IMR-90 (cell line): ENCODE data around the gene LIN28A. TPM values are rescaled to one million over a fixed set of nuclear protein-coding genes. Genes with fewer than 3 reads are reported as not detected.

Experiments
- ATAC-seq: fragments of 200-7000 bp; cut with Tn5 transposase; 2 replicates; pipeline ENCODE4 v1.9.1; 2020; ENCODE audit warnings: low read depth, mild to moderate bottlenecking, moderate library complexity
- BruUV-seq: library from RNA; stranded (reverse); fragments of 400-500 nt; replicated peaks from 2 replicates; lab custom pipeline; 2021; lab: Mats Ljungman, UMichigan
- CTCF ChIA-PET: fragments of 300-600 bp; formaldehyde crosslinking; extraction: SDS; loops from one replicate; lab custom pipeline; 2021; ENCODE audit warnings: antibody characterized with exemption; lab: Yijun Ruan, JAX
- POLR2A ChIA-PET: fragments of 300-600 bp; sonication (Branson Sonifier 250); formaldehyde crosslinking; loops from one replicate; lab custom pipeline; 2022; ENCODE audit warnings: antibody characterized with exemption; ENCODE audit not compliant: unreplicated experiment; lab: Charles Lee
- DNase-seq: peaks from one replicate; pipeline ENCODE4 v3.0.0; 2013
- H2AFZ ChIP-seq: replicated peaks from 2 replicates; pipeline ENCODE3; 2013; ENCODE audit warnings: low read length, mild to moderate bottlenecking; ENCODE audit not compliant: poor library complexity
- H2AK5ac ChIP-seq: 2 replicates; pipeline ENCODE4 v1.6.1; 2013; ENCODE audit warnings: low read depth, low read length, inconsistent platforms
- H2AK9ac ChIP-seq: replicated peaks from 2 replicates; pipeline ENCODE3; 2013; ENCODE audit warnings: mild to moderate bottlenecking, low read depth, low read length, moderate library complexity; ENCODE audit not compliant: poor library complexity
- H2BK120ac ChIP-seq: 2 replicates; pipeline ENCODE4 v1.6.1; 2013; ENCODE audit warnings: low read depth, low read length, inconsistent platforms
- H2BK15ac ChIP-seq: 3 replicates; pipeline ENCODE4 v1.6.1; 2013; ENCODE audit warnings: low read depth, low read length, inconsistent platforms
- H2BK20ac ChIP-seq: 2 replicates; pipeline ENCODE4 v1.6.1; 2013; ENCODE audit warnings: low read depth, mild to moderate bottlenecking, inconsistent platforms, low read length, moderate library complexity
- H2BK5ac ChIP-seq: 2 replicates; pipeline ENCODE4 v1.6.1; 2013; ENCODE audit warnings: mild to moderate bottlenecking, low read depth, low read length, inconsistent platforms; ENCODE audit not compliant: poor library complexity, severe bottlenecking
- H3K14ac ChIP-seq: replicated peaks from 2 replicates; pipeline ENCODE4 v1.6.1; 2013; ENCODE audit warnings: low read depth, low read length, inconsistent platforms
- H3K18ac ChIP-seq: 2 replicates; pipeline ENCODE4 v1.6.1; 2013; ENCODE audit warnings: low read depth, low read length, control low read depth
- H3K23ac ChIP-seq: 2 replicates; pipeline ENCODE4 v1.6.1; 2013; ENCODE audit warnings: low read depth, low read length, inconsistent platforms
- H3K27ac ChIP-seq: 2 replicates; pipeline ENCODE4 v1.5.1; 2013; ENCODE audit warnings: mild to moderate bottlenecking, control low read depth, low read length; ENCODE audit not compliant: insufficient read depth
- H3K27me3 ChIP-seq: 2 replicates; pipeline ENCODE4 v1.6.1; 2013; ENCODE audit warnings: low read length; ENCODE audit not compliant: control insufficient read depth, insufficient read depth
- H3K36me3 ChIP-seq: 2 replicates; pipeline ENCODE4 v1.6.1; 2013; ENCODE audit warnings: low read length, mixed read lengths; ENCODE audit not compliant: control insufficient read depth, insufficient read depth
- H3K4ac ChIP-seq: 2 replicates; pipeline ENCODE4 v1.6.1; 2013; ENCODE audit warnings: low read depth, low read length, inconsistent platforms
- H3K4me1 ChIP-seq: 2 replicates; pipeline ENCODE4 v1.6.1; 2013; ENCODE audit warnings: low read length, mixed read lengths; ENCODE audit not compliant: control insufficient read depth, insufficient read depth
- H3K4me2 ChIP-seq: 2 replicates; pipeline ENCODE4 v1.6.1; 2013; ENCODE audit warnings: low read depth, mild to moderate bottlenecking, control low read depth, low read length, moderate library complexity
- H3K4me3 ChIP-seq: 2 replicates; pipeline ENCODE4 v1.5.1; 2013; ENCODE audit warnings: low read depth, mild to moderate bottlenecking, control low read depth, low read length, moderate library complexity; ENCODE audit not compliant: insufficient read depth
- H3K56ac ChIP-seq: 2 replicates; pipeline ENCODE4 v1.6.1; 2013; ENCODE audit warnings: low read length, inconsistent platforms; ENCODE audit not compliant: insufficient read depth; ENCODE audit errors: extremely low read depth
- H3K79me1 ChIP-seq, 2 experiments: 2 replicates each; pipeline ENCODE4 v1.6.1; 2013; ENCODE audit warnings: low read length in 2 of 2, inconsistent platforms in 1 of 2, low read depth in 1 of 2
- H3K9ac ChIP-seq: 2 replicates; pipeline ENCODE4 v1.6.1; 2013; ENCODE audit warnings: low read depth, low read length, control low read depth
- H3K9me1 ChIP-seq: 2 replicates; pipeline ENCODE4 v1.6.1; 2013; ENCODE audit warnings: low read length, inconsistent platforms; ENCODE audit not compliant: insufficient read depth
- H3K9me3 ChIP-seq: 2 replicates; pipeline ENCODE4 v1.6.1; 2013; ENCODE audit warnings: low read length; ENCODE audit not compliant: control insufficient read depth, insufficient read depth
- H4K20me1 ChIP-seq: 2 replicates; pipeline ENCODE4 v1.6.1; 2013; ENCODE audit warnings: low read length, inconsistent platforms; ENCODE audit not compliant: insufficient read depth
- H4K5ac ChIP-seq: 2 replicates; pipeline ENCODE4 v1.6.1; 2013; ENCODE audit warnings: mild to moderate bottlenecking, low read depth, low read length, control low read depth
- H4K8ac ChIP-seq, 2 experiments: 2 replicates each; pipeline ENCODE4 v1.6.1; 2013; ENCODE audit warnings: low read depth in 2 of 2, low read length in 2 of 2, control low read depth in 1 of 2, inconsistent platforms in 1 of 2
- H4K91ac ChIP-seq: 2 replicates; pipeline ENCODE4 v1.6.1; 2013; ENCODE audit warnings: low read depth, low read length, inconsistent platforms; ENCODE audit not compliant: insufficient read depth
- CEBPB ChIP-seq: IDR thresholded peaks from 2 replicates; pipeline ENCODE4 v1.6.1; 2012; ENCODE audit warnings: low read depth, low read length, improper control_type of control experiment
- ELK1 ChIP-seq: fragments of 150-350 bp; IDR thresholded peaks from 2 replicates; pipeline ENCODE4 v1.6.1; 2016; ENCODE audit warnings: low read depth, mild to moderate bottlenecking, low read length, moderate library complexity, borderline replicate concordance
- MAFK ChIP-seq: IDR thresholded peaks from 2 replicates; pipeline ENCODE4 v1.6.1; 2012; ENCODE audit warnings: low read depth, low read length, improper control_type of control experiment
- MXI1 ChIP-seq: IDR thresholded peaks from 2 replicates; pipeline ENCODE4 v1.6.1; 2012; ENCODE audit warnings: low read depth, mild to moderate bottlenecking, low read length, moderate library complexity, borderline replicate concordance
- RAD21 ChIP-seq: IDR thresholded peaks from 2 replicates; pipeline ENCODE4 v1.6.1; 2012; ENCODE audit warnings: low read length, improper control_type of control experiment
- RCOR1 ChIP-seq: IDR thresholded peaks from 2 replicates; pipeline ENCODE4 v1.6.1; 2012; ENCODE audit warnings: mild to moderate bottlenecking, low read length, improper control_type of control experiment; ENCODE audit not compliant: insufficient replicate concordance
- RFX5 ChIP-seq: IDR thresholded peaks from 2 replicates; pipeline ENCODE4 v1.8.0; 2012; ENCODE audit warnings: low read depth, mild to moderate bottlenecking, low read length, moderate library complexity
- WGBS, 2 experiments: methylation state at CpG; one replicate each; pipeline versions ENCODE4 v1.1.5 to v1.1.7; 2013; ENCODE audit warnings: missing lambda C conversion rate in 2 of 2; ENCODE audit not compliant: insufficient read length in 1 of 2; ENCODE audit errors: extremely low coverage in 2 of 2; 5-methylcytosine and 5-hydroxymethylcytosine counted together
- dilution Hi-C: fragments of 300-500 bp; cut with HindIII; formaldehyde crosslinking; loops from one replicate; pipeline ENCODE4 v1.14.3; 2018; ENCODE audit warnings: low sequenced_read_pairs; ENCODE audit not compliant: unreplicated experiment
- in situ Hi-C: fragments of 300-500 bp; cut with MboI; formaldehyde crosslinking; loops from 3 replicates; pipeline ENCODE4 v1.14.3; 2019; ENCODE audit warnings: low sequenced_read_pairs, inconsistent platforms, mixed read lengths
- intact Hi-C: fragments of 100-400 bp; cut with micrococcal nuclease; formaldehyde crosslinking; loops from 2 replicates; pipeline ENCODE4 v1.10.0; 2022
- polyA plus RNA-seq, 3 experiments: library from polyadenylated mRNA; depleted of rRNA; stranded (reverse); fragments of >200 nt; gene quantifications; 2 replicates each; pipeline ENCODE4 v1.2.3, GENCODE V29; 2012; ENCODE audit warnings: low replicate concordance in 1 of 3
- total RNA-seq: library from RNA; depleted of rRNA; stranded (reverse); fragments of >200 nt; gene quantifications from 2 replicates; pipeline ENCODE4 v1.2.3, GENCODE V29; 2012

The LIN28A gene
- total and polyA plus RNA-seq, 2 of the 4 experiments (the other 2 are of a cell fraction): not detected

- Histone ChIP-seq H3K4me3 (no peak overlapping the region), H3K4me1 (peaks cover 1% of the 10 kb centered on the region; the same call in 1 of the 2 replicates), H3K9me3 (no peaks in the 10 kb centered on the region), H4K8ac (no peak overlapping the region), H3K9ac (no peak overlapping the region), H2BK5ac (no peak overlapping the region), H3K4ac (no peak overlapping the region), H3K9me1 (peaks cover 5% of the 10 kb centered on the region; the same call in 1 of the 2 replicates), H3K56ac (no peak overlapping the region), H3K14ac (no peak overlapping the region), H2BK20ac (no peak overlapping the region), H3K79me1 (peaks cover 20 to 23% of the 10 kb centered on the region in 2 experiments), H3K4me2 (no peak overlapping the region), H4K20me1 (no peaks in the 10 kb centered on the region), H3K36me3 (peaks cover 4% of the 10 kb centered on the region; the same call in 1 of the 2 replicates), H2AFZ (no peak overlapping the region), H3K23ac (no peak overlapping the region), H3K27ac (no peak overlapping the region), H3K18ac (no peak overlapping the region), H4K5ac (no peak overlapping the region), H3K27me3 (peaks cover 19% of the 10 kb centered on the region), H2AK5ac (no peak overlapping the region), H2AK9ac (no peak overlapping the region), H2BK15ac (no peak overlapping the region), H2BK120ac (no peak overlapping the region), H4K91ac (no peak overlapping the region)
- in situ Hi-C loops: no loop called here
- ChIA-PET POLR2A (no interaction called here), CTCF (interaction anchor here (1.9 kb wide), 1 partner anchor 13 kb away, joined by 9 read pairs; no protein-coding TSS in a partner anchor)
- WGBS, 2 experiments: no CpG with 5 or more reads among the region's 2 CpGs
- intact Hi-C loops: no loop called here
- ATAC-seq (no peak), DNase-seq (no peak)
- BruUV-seq: no TSS peak
- TF ChIP-seq RCOR1: no peak
- no peak for TF ChIP-seq MXI1
- TF ChIP-seq RFX5: no peak
- TF ChIP-seq CEBPB: no peak
- TF ChIP-seq ELK1: no peak
- TF ChIP-seq MAFK: no peak
- no peak for TF ChIP-seq RAD21
- dilution Hi-C loops: no loop called here
These were observed 19.1 kb downstream of the LIN28A start for GRCh38 chr1:26429721-26430120.
